ENCODE results near the gene CALHM2. TPM values are rescaled to one million over a fixed set of nuclear protein-coding genes. Genes with fewer than 3 reads are reported as not detected.

Gene CALHM2
- total RNA-seq, 2 donors from 2014 or later: 23.8 to 57.7 TPM

DNA sequence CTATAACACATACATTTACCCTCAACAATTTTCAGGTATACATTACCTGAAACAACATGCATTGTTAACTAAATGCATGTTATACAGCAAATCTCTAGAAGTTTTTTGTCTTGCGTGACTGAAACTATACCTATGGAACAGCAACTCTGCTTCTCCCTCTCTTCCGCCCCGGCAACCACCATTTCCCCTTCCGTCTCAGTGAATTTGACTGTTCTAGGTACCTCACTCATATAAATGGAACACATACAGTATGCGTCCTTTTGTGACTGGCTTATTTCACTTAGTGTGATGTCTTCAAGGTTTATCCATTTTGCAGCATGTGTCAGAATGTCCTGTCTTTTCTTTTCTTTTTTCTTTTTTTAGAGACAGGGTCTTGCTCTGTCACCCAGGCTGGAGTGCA lies 22.5 kb downstream of the CALHM2 start:
- no peak overlapping the region for H3K27ac ChIP-seq
- H3K36me3 ChIP-seq: peaks cover 72% of the 10 kb centered on the region
- no peak overlapping the region for H3K4me3 ChIP-seq
- TF ChIP-seq, protein P1, sequence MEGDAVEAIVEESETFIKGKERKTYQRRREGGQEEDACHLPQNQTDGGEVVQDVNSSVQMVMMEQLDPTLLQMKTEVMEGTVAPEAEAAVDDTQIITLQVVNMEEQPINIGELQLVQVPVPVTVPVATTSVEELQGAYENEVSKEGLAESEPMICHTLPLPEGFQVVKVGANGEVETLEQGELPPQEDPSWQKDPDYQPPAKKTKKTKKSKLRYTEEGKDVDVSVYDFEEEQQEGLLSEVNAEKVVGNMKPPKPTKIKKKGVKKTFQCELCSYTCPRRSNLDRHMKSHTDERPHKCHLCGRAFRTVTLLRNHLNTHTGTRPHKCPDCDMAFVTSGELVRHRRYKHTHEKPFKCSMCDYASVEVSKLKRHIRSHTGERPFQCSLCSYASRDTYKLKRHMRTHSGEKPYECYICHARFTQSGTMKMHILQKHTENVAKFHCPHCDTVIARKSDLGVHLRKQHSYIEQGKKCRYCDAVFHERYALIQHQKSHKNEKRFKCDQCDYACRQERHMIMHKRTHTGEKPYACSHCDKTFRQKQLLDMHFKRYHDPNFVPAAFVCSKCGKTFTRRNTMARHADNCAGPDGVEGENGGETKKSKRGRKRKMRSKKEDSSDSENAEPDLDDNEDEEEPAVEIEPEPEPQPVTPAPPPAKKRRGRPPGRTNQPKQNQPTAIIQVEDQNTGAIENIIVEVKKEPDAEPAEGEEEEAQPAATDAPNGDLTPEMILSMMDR (IDR thresholded peaks at IDR 0.05): no peak
- H3K9me3 ChIP-seq: no peaks in the 10 kb centered on the region
- no peaks in the 10 kb centered on the region for H3K27me3 ChIP-seq
- no peaks in the 10 kb centered on the region for H3K4me1 ChIP-seq
- no peak for DNase-seq (ENCODE audit: low spot score)

GRCh38 chr10:103428989-103429643 lies 23.1 kb downstream of the CALHM2 start:
- H3K9me3 ChIP-seq: no peaks in the 10 kb centered on the region
- H3K4me3 ChIP-seq: no peak overlapping the region
- no peak for DNase-seq (ENCODE audit: low spot score)
- no peaks in the 10 kb centered on the region for H3K27me3 ChIP-seq
- H3K27ac ChIP-seq: no peak overlapping the region
- H3K4me1 ChIP-seq: no peaks in the 10 kb centered on the region
- TF ChIP-seq, protein P1 (IDR thresholded peaks at IDR 0.05): no peak
- H3K36me3 ChIP-seq: peaks cover 73% of the 10 kb centered on the region

DNA sequence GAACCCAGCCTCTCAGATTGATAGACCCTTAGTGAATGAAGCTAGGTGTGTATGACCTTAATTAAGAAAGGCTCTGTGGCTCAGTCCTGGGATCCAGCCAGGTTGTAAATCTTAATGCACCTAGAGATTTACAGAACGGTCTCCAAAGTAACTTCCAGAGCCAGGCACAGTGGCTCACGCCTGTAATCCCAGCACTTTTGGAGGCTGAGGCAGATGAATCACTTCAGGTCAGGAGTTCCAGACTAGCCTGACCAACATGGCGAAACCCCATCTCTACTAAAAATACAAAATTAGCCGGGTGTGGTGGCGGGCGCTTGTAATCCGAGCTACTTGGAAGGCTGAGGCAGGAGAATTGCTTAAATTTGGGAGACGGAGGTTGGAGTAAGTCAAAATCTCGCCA lies 24.3 kb downstream of the CALHM2 start:
- DNase-seq (ENCODE audit: low spot score): no peak
- Histone ChIP-seq H3K9me3 (no peaks in the 10 kb centered on the region), H3K4me1 (no peaks in the 10 kb centered on the region), H3K4me3 (no peak overlapping the region), H3K27me3 (no peaks in the 10 kb centered on the region), H3K36me3 (peaks cover 76% of the 10 kb centered on the region), H3K27ac (no peak overlapping the region)
- TF ChIP-seq, protein P1 (IDR thresholded peaks at IDR 0.05): no peak

GRCh38 chr10:103423748-103424147 lies 28.4 kb downstream of the CALHM2 start:
- no peak for DNase-seq (ENCODE audit: low spot score)
- Histone ChIP-seq H3K4me1 (no peaks in the 10 kb centered on the region), H3K27me3 (no peaks in the 10 kb centered on the region), H3K9me3 (no peaks in the 10 kb centered on the region), H3K27ac (no peak overlapping the region), H3K4me3 (no peak overlapping the region), H3K36me3 (peaks cover 88% of the 10 kb centered on the region)
- TF ChIP-seq, protein P1 (IDR thresholded peaks at IDR 0.05): no peak

- Histone ChIP-seq H3K4me1 (no peaks in the 10 kb centered on the region), H3K27me3 (no peaks in the 10 kb centered on the region), H3K27ac (no peak overlapping the region), H3K9me3 (no peaks in the 10 kb centered on the region), H3K36me3 (peaks cover 96% of the 10 kb centered on the region), H3K4me3 (no peak overlapping the region)
- no peak for DNase-seq (ENCODE audit: low spot score)
- TF ChIP-seq, protein P1 (IDR thresholded peaks at IDR 0.05): no peak
Measured at GRCh38 chr10:103419101-103419500, 33.1 kb downstream of the CALHM2 start.

- TF ChIP-seq, protein P1 (IDR thresholded peaks at IDR 0.05): no peak
- Histone ChIP-seq H3K27me3 (no peaks in the 10 kb centered on the region), H3K4me1 (no peaks in the 10 kb centered on the region), H3K36me3 (peaks cover 96% of the 10 kb centered on the region), H3K27ac (no peak overlapping the region), H3K9me3 (no peaks in the 10 kb centered on the region), H3K4me3 (no peak overlapping the region)
- no peak for DNase-seq (ENCODE audit: low spot score)
Measured at GRCh38 chr10:103417601-103418000, 34.6 kb downstream of the CALHM2 start.
